ENCODE results near the gene RAD1.

RAD1 gene

GRCh38 chr5:34941936-34942335 is 26.6 kb upstream of the RAD1 start:
- H3K9me3 ChIP-seq (ENCODE audit: insufficient read depth, low read length, severe bottlenecking), result no peaks in the 10 kb centered on the region
- no peak for TF ChIP-seq CTCF (IDR thresholded peaks at IDR 0.05; ENCODE audit: borderline replicate concordance, extremely low read depth, low read length, poor library complexity, severe bottlenecking)
- no peak for TF ChIP-seq EZH2 (IDR thresholded peaks at IDR 0.05; ENCODE audit: borderline replicate concordance, low read depth, low read length, severe bottlenecking)
- H3K4me1 ChIP-seq (ENCODE audit: insufficient read depth, low read length), result no peaks in the 10 kb centered on the region
- no peak overlapping the region for H3K4me3 ChIP-seq (ENCODE audit: low read depth in 1 of 2, low read length in 2 of 2)
- 0 out of 2 replicates have a peak, but pooled peaks cover 3% of the 10 kb centered on the region for H4K20me1 ChIP-seq (ENCODE audit: insufficient read depth, low read length)
- H3K79me2 ChIP-seq (ENCODE audit: insufficient read depth, low read length), result no peaks in the 10 kb centered on the region
- DNase-seq (no peak), ATAC-seq (ENCODE audit: insufficient read depth, low read depth) (no peak)
- no peak overlapping the region for H3K4me2 ChIP-seq (ENCODE audit: insufficient read depth, low read length)
- no peak overlapping the region for H2AFZ ChIP-seq (ENCODE audit: low read depth, low read length)
- no peaks in the 10 kb centered on the region for H3K27me3 ChIP-seq (ENCODE audit: insufficient read depth, low read length, poor library complexity)
- H3K36me3 ChIP-seq (ENCODE audit: insufficient read depth, low read length), result peaks cover 88% of the 10 kb centered on the region
- H3K27ac ChIP-seq (ENCODE audit: low read length), result no peak overlapping the region
- no peak overlapping the region for H3K9ac ChIP-seq (ENCODE audit: low read depth, low read length)

GRCh38 chr5:34932947-34933346 is 17.6 kb upstream of the RAD1 start:
- Histone ChIP-seq H3K4me3 (ENCODE audit: low read depth in 1 of 2, low read length in 2 of 2) (no peak overlapping the region), H3K9ac (ENCODE audit: low read depth, low read length) (no peak overlapping the region), H4K20me1 (ENCODE audit: insufficient read depth, low read length) (peaks cover 18% of the 10 kb centered on the region; the same call in 1 of the 2 replicates), H3K4me1 (ENCODE audit: insufficient read depth, low read length) (peaks cover 37% of the 10 kb centered on the region), H3K79me2 (ENCODE audit: insufficient read depth, low read length) (peaks cover 57% of the 10 kb centered on the region), H3K4me2 (ENCODE audit: insufficient read depth, low read length) (peak overlapping the region; percentile 40; the same call in 1 of the 2 replicates), H3K9me3 (ENCODE audit: insufficient read depth, low read length, severe bottlenecking) (no peaks in the 10 kb centered on the region), H2AFZ (ENCODE audit: low read depth, low read length) (no peak overlapping the region), H3K36me3 (ENCODE audit: insufficient read depth, low read length) (peaks cover 46% of the 10 kb centered on the region), H3K27me3 (ENCODE audit: insufficient read depth, low read length, poor library complexity) (no peaks in the 10 kb centered on the region), H3K27ac (ENCODE audit: low read length) (no peak overlapping the region)
- DNase-seq (no peak), ATAC-seq (ENCODE audit: insufficient read depth, low read depth) (no peak)
- no peak for TF ChIP-seq EZH2 (IDR thresholded peaks at IDR 0.05; ENCODE audit: borderline replicate concordance, low read depth, low read length, severe bottlenecking)
- TF ChIP-seq CTCF (IDR thresholded peaks at IDR 0.05; ENCODE audit: borderline replicate concordance, extremely low read depth, low read length, poor library complexity, severe bottlenecking), result no peak

- H3K27me3 ChIP-seq (ENCODE audit: insufficient read depth, low read length, poor library complexity), result no peaks in the 10 kb centered on the region
- H3K36me3 ChIP-seq (ENCODE audit: insufficient read depth, low read length), result peaks cover 37% of the 10 kb centered on the region
- H3K9me3 ChIP-seq (ENCODE audit: insufficient read depth, low read length, severe bottlenecking), result no peaks in the 10 kb centered on the region
- TF ChIP-seq CTCF (IDR thresholded peaks at IDR 0.05; ENCODE audit: borderline replicate concordance, extremely low read depth, low read length, poor library complexity, severe bottlenecking) (no peak), EZH2 (IDR thresholded peaks at IDR 0.05; ENCODE audit: borderline replicate concordance, low read depth, low read length, severe bottlenecking) (no peak)
- H3K27ac ChIP-seq (ENCODE audit: low read length), result peak overlapping the region; percentile 67
- ATAC-seq (ENCODE audit: insufficient read depth, low read depth) (no peak), DNase-seq (no peak)
- peaks cover 18% of the 10 kb centered on the region; the same call in 1 of the 2 replicates for H4K20me1 ChIP-seq (ENCODE audit: insufficient read depth, low read length)
- peak overlapping the region; percentile 67 for H3K4me2 ChIP-seq (ENCODE audit: insufficient read depth, low read length)
- peaks cover 55% of the 10 kb centered on the region for H3K79me2 ChIP-seq (ENCODE audit: insufficient read depth, low read length)
- H3K4me3 ChIP-seq (ENCODE audit: low read depth in 1 of 2, low read length in 2 of 2), result peak overlapping the region; percentile 72 to 76; a peak in 3 of 4 replicates
- H3K4me1 ChIP-seq (ENCODE audit: insufficient read depth, low read length), result peaks cover 37% of the 10 kb centered on the region
- peak overlapping the region; percentile 80 for H3K9ac ChIP-seq (ENCODE audit: low read depth, low read length)
- H2AFZ ChIP-seq (ENCODE audit: low read depth, low read length), result no peak overlapping the region
These were observed 15.6 kb upstream of the RAD1 start for GRCh38 chr5:34930870-34931269.

Measured in DND-41 (cell line).